Measurements from ENCODE around the gene LYPD1. TPM values are rescaled to one million over a fixed set of nuclear protein-coding genes. Genes with fewer than 3 reads are reported as not detected.

Gene LYPD1
- total RNA-seq, 1 experiment from 2014 or later = 0.21 TPM

DNA sequence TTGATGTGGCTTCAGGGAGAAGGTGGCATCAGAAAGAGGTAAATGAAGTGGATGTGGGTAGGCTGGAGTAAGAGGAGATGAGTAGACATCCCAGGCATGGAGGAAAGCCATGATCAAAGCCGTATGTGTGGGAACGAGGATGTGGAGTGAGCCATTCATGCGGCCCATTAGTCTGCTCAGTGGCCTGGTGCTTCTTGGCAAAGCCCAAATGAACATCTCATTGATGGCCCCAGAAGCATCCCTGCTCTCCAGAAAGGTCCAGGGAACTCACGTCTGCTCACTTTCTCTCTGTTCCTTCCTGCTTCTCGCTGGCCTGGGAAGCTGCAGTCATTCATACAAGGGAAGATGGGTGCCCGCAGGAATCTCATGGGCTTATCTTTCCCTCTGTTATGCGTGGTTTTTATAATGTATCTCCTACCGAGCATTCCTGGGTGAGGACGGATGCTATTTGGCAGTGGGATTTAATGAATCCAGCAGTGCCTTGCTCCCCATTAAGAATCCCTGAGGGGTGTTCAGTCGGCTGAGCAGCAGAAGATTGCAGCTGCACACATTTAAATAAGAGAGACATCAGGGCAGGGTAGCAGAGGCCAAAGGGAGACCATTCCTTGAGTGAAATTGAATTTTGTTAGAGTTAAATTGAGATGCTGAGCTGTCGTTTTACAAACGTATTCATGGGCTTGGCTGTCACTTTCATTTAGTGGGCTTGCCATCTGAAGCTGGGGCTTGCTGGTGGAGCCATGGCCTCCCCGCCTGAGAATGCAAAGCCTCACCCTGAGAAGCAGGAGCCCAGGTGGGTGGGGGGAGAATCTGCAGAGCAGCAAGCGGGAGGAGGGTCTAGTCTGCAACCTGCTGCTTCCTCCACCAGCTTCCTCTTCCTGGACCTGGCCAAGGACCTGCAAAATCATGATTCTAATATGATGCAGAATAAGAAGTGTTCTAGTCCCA is 64.5 kb downstream of the LYPD1 start:
- no TSS peak for BruUV-seq (replicated peaks)
- no peaks in the 10 kb centered on the region for H3K36me3 ChIP-seq (ENCODE audit: control insufficient read depth, insufficient read depth, low read length)
- H3K27me3 ChIP-seq (ENCODE audit: control insufficient read depth, insufficient read depth, low read length) = no peaks in the 10 kb centered on the region
- no peak overlapping the region for H3K27ac ChIP-seq (ENCODE audit: low read length)
- POLR2A ChIA-PET = no interaction called here
- intact Hi-C loops (cut with micrococcal nuclease; ENCODE audit: unreplicated experiment) (no loop called here), in situ Hi-C loops (cut with HindIII; ENCODE audit: low pct_unique_long_range_greater_than_20kb, low sequenced_read_pairs) (no loop called here)
- TF ChIP-seq SIN3A (IDR thresholded peaks at IDR 0.05; ENCODE audit: borderline replicate concordance, insufficient read depth, low read depth, low read length) (no peak), TCF7L2 (IDR thresholded peaks at IDR 0.05; ENCODE audit: low read depth, low read length) (no peak), POLR2AphosphoS5 (IDR thresholded peaks at IDR 0.05; ENCODE audit: low read depth, low read length) (no peak), CTCF (IDR thresholded peaks at IDR 0.05) (no peak)
- TF ChIP-seq, protein P1, sequence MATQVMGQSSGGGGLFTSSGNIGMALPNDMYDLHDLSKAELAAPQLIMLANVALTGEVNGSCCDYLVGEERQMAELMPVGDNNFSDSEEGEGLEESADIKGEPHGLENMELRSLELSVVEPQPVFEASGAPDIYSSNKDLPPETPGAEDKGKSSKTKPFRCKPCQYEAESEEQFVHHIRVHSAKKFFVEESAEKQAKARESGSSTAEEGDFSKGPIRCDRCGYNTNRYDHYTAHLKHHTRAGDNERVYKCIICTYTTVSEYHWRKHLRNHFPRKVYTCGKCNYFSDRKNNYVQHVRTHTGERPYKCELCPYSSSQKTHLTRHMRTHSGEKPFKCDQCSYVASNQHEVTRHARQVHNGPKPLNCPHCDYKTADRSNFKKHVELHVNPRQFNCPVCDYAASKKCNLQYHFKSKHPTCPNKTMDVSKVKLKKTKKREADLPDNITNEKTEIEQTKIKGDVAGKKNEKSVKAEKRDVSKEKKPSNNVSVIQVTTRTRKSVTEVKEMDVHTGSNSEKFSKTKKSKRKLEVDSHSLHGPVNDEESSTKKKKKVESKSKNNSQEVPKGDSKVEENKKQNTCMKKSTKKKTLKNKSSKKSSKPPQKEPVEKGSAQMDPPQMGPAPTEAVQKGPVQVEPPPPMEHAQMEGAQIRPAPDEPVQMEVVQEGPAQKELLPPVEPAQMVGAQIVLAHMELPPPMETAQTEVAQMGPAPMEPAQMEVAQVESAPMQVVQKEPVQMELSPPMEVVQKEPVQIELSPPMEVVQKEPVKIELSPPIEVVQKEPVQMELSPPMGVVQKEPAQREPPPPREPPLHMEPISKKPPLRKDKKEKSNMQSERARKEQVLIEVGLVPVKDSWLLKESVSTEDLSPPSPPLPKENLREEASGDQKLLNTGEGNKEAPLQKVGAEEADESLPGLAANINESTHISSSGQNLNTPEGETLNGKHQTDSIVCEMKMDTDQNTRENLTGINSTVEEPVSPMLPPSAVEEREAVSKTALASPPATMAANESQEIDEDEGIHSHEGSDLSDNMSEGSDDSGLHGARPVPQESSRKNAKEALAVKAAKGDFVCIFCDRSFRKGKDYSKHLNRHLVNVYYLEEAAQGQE (IDR thresholded peaks at IDR 0.05; ENCODE audit: insufficient read depth in 1 of 2, low read depth in 2 of 2, low read length in 1 of 2) = no peak
- H3K9me3 ChIP-seq (ENCODE audit: control insufficient read depth, insufficient read depth, low read depth, low read length) = no peaks in the 10 kb centered on the region
- DNase-seq (ENCODE audit: low read depth, low spot score) (no peak), ATAC-seq (no peak)
- H3K4me1 ChIP-seq (ENCODE audit: control insufficient read depth, insufficient read depth, low read length) = no peaks in the 10 kb centered on the region
- no peak overlapping the region for H3K4me3 ChIP-seq (ENCODE audit: low read depth in 2 of 2, low read length in 2 of 2)
- CTCF ChIA-PET = no interaction called here

GRCh38 chr2:132604561-132604960 is 65.4 kb downstream of the LYPD1 start:
- no peak overlapping the region for H3K4me3 ChIP-seq (ENCODE audit: low read depth in 2 of 2, low read length in 2 of 2)
- H3K27me3 ChIP-seq (ENCODE audit: control insufficient read depth, insufficient read depth, low read length) = no peaks in the 10 kb centered on the region
- no peaks in the 10 kb centered on the region for H3K36me3 ChIP-seq (ENCODE audit: control insufficient read depth, insufficient read depth, low read length)
- ATAC-seq (no peak), DNase-seq (ENCODE audit: low read depth, low spot score) (no peak)
- CTCF ChIA-PET = interaction anchor here (0.7 kb wide), 1 partner anchor 263 kb away, joined by 3 read pairs; no protein-coding TSS in a partner anchor
- in situ Hi-C loops (cut with HindIII; ENCODE audit: low pct_unique_long_range_greater_than_20kb, low sequenced_read_pairs) (no loop called here), intact Hi-C loops (cut with micrococcal nuclease; ENCODE audit: unreplicated experiment) (no loop called here)
- POLR2A ChIA-PET = no interaction called here
- TF ChIP-seq, protein P1 (IDR thresholded peaks at IDR 0.05; ENCODE audit: insufficient read depth in 1 of 2, low read depth in 2 of 2, low read length in 1 of 2) = no peak
- TF ChIP-seq SIN3A (IDR thresholded peaks at IDR 0.05; ENCODE audit: borderline replicate concordance, insufficient read depth, low read depth, low read length) = no peak
- TF ChIP-seq TCF7L2 (IDR thresholded peaks at IDR 0.05; ENCODE audit: low read depth, low read length) = no peak
- no peak for TF ChIP-seq CTCF (IDR thresholded peaks at IDR 0.05)
- TF ChIP-seq POLR2AphosphoS5 (IDR thresholded peaks at IDR 0.05; ENCODE audit: low read depth, low read length) = no peak
- H3K4me1 ChIP-seq (ENCODE audit: control insufficient read depth, insufficient read depth, low read length) = no peaks in the 10 kb centered on the region
- no peak overlapping the region for H3K27ac ChIP-seq (ENCODE audit: low read length)
- no peaks in the 10 kb centered on the region for H3K9me3 ChIP-seq (ENCODE audit: control insufficient read depth, insufficient read depth, low read depth, low read length)
- BruUV-seq (replicated peaks) = no TSS peak

Data from Panc1 (cell line).